Measurements from ENCODE around the gene NCOA1.

The NCOA1 gene

DNA sequence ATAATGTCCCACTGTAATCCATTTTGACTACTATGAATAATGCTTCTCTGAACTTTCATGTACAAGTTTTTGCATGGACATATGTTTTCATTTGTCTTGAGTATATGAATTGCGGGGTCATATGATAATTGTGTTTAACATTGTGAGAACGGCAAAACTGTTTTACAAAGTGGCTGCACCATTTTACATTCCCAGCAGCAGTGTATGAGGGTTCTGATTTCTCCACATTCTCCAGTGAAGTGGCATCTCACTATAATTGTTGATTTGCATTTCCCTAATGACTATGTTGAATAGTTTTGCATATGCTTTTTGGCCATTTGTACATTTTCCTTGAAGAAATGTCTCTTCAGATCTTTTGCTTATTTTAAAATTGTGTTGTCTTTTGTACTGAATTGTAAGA, 20.1 kb downstream of the NCOA1 start:
- Histone ChIP-seq H3F3A (ENCODE audit: insufficient read depth, low read length) (no peaks in the 10 kb centered on the region), H3K27me3 (ENCODE audit: insufficient read depth, low read length) (no peaks in the 10 kb centered on the region), H3K9me2 (ENCODE audit: low read depth, low read length) (no peaks in the 10 kb centered on the region), H2AFZ (ENCODE audit: low read length) (no peak overlapping the region), H3K9ac (ENCODE audit: low read length) (no peak overlapping the region), H3K79me2 (ENCODE audit: insufficient read depth, low read length) (peaks cover 25% of the 10 kb centered on the region), H4K20me1 (ENCODE audit: insufficient read depth, low read length) (no peaks in the 10 kb centered on the region), H3K36me3 (ENCODE audit: insufficient read depth, low read length) (no peaks in the 10 kb centered on the region), H3K4me3 (ENCODE audit: low read depth, low read length, poor library complexity, severe bottlenecking) (no peak overlapping the region), H3K4me2 (ENCODE audit: low read length) (no peak overlapping the region), H3K9me3 (ENCODE audit: low read length) (no peaks in the 10 kb centered on the region), H3K4me1 (ENCODE audit: insufficient read depth, low read length, severe bottlenecking) (peaks cover 28% of the 10 kb centered on the region), H3K27ac (ENCODE audit: low read depth, low read length, poor library complexity, severe bottlenecking) (no peak overlapping the region)
- TF ChIP-seq, protein P1, sequence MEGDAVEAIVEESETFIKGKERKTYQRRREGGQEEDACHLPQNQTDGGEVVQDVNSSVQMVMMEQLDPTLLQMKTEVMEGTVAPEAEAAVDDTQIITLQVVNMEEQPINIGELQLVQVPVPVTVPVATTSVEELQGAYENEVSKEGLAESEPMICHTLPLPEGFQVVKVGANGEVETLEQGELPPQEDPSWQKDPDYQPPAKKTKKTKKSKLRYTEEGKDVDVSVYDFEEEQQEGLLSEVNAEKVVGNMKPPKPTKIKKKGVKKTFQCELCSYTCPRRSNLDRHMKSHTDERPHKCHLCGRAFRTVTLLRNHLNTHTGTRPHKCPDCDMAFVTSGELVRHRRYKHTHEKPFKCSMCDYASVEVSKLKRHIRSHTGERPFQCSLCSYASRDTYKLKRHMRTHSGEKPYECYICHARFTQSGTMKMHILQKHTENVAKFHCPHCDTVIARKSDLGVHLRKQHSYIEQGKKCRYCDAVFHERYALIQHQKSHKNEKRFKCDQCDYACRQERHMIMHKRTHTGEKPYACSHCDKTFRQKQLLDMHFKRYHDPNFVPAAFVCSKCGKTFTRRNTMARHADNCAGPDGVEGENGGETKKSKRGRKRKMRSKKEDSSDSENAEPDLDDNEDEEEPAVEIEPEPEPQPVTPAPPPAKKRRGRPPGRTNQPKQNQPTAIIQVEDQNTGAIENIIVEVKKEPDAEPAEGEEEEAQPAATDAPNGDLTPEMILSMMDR (IDR thresholded peaks at IDR 0.05; ENCODE audit: low read length), result no peak
- no peak for TF ChIP-seq EZH2 (IDR thresholded peaks at IDR 0.05; ENCODE audit: borderline replicate concordance, low read length)

- Histone ChIP-seq H3K9me2 (ENCODE audit: low read depth, low read length) (no peaks in the 10 kb centered on the region), H3K9me3 (ENCODE audit: low read length) (no peaks in the 10 kb centered on the region), H3K4me1 (ENCODE audit: insufficient read depth, low read length, severe bottlenecking) (peaks cover 28% of the 10 kb centered on the region), H3K4me2 (ENCODE audit: low read length) (no peak overlapping the region), H3K27ac (ENCODE audit: low read depth, low read length, poor library complexity, severe bottlenecking) (no peak overlapping the region), H2AFZ (ENCODE audit: low read length) (no peak overlapping the region), H4K20me1 (ENCODE audit: insufficient read depth, low read length) (no peaks in the 10 kb centered on the region), H3K4me3 (ENCODE audit: low read depth, low read length, poor library complexity, severe bottlenecking) (no peak overlapping the region), H3K27me3 (ENCODE audit: insufficient read depth, low read length) (no peaks in the 10 kb centered on the region), H3K9ac (ENCODE audit: low read length) (no peak overlapping the region), H3F3A (ENCODE audit: insufficient read depth, low read length) (no peaks in the 10 kb centered on the region), H3K79me2 (ENCODE audit: insufficient read depth, low read length) (peaks cover 22% of the 10 kb centered on the region), H3K36me3 (ENCODE audit: insufficient read depth, low read length) (no peaks in the 10 kb centered on the region)
- TF ChIP-seq EZH2 (IDR thresholded peaks at IDR 0.05; ENCODE audit: borderline replicate concordance, low read length), result no peak
- TF ChIP-seq, protein P1 (IDR thresholded peaks at IDR 0.05; ENCODE audit: low read length), result no peak
Measured at GRCh38 chr2:24511894-24512293, 20.8 kb downstream of the NCOA1 start.

- no peaks in the 10 kb centered on the region for H3K9me2 ChIP-seq (ENCODE audit: low read depth, low read length)
- H3F3A ChIP-seq (ENCODE audit: insufficient read depth, low read length), result no peaks in the 10 kb centered on the region
- H3K36me3 ChIP-seq (ENCODE audit: insufficient read depth, low read length), result no peaks in the 10 kb centered on the region
- H3K4me1 ChIP-seq (ENCODE audit: insufficient read depth, low read length, severe bottlenecking), result peaks cover 28% of the 10 kb centered on the region
- TF ChIP-seq, protein P1 (IDR thresholded peaks at IDR 0.05; ENCODE audit: low read length), result no peak
- no peak for TF ChIP-seq EZH2 (IDR thresholded peaks at IDR 0.05; ENCODE audit: borderline replicate concordance, low read length)
- no peaks in the 10 kb centered on the region for H4K20me1 ChIP-seq (ENCODE audit: insufficient read depth, low read length)
- H3K27ac ChIP-seq (ENCODE audit: low read depth, low read length, poor library complexity, severe bottlenecking), result no peak overlapping the region
- H3K9ac ChIP-seq (ENCODE audit: low read length), result no peak overlapping the region
- no peaks in the 10 kb centered on the region for H3K9me3 ChIP-seq (ENCODE audit: low read length)
- H3K4me3 ChIP-seq (ENCODE audit: low read depth, low read length, poor library complexity, severe bottlenecking), result no peak overlapping the region
- H2AFZ ChIP-seq (ENCODE audit: low read length), result no peak overlapping the region
- H3K27me3 ChIP-seq (ENCODE audit: insufficient read depth, low read length), result no peaks in the 10 kb centered on the region
- H3K79me2 ChIP-seq (ENCODE audit: insufficient read depth, low read length), result peaks cover 18% of the 10 kb centered on the region
- H3K4me2 ChIP-seq (ENCODE audit: low read length), result no peak overlapping the region
Measured at GRCh38 chr2:24512404-24512803, 21.4 kb downstream of the NCOA1 start.
